Measurements from ENCODE around the gene CELSR1. TPM values are rescaled to one million over a fixed set of nuclear protein-coding genes. Genes with fewer than 3 reads are reported as not detected.
"Not testable (repeated sequence)": the region's sequence is repeated elsewhere in the genome, so short reads cannot be mapped to it uniquely, and the experiment has no call there.

Gene CELSR1
- total and polyA plus RNA-seq, 5 donors, result 5.5 to 7.9 (median 5.7) TPM

DNA sequence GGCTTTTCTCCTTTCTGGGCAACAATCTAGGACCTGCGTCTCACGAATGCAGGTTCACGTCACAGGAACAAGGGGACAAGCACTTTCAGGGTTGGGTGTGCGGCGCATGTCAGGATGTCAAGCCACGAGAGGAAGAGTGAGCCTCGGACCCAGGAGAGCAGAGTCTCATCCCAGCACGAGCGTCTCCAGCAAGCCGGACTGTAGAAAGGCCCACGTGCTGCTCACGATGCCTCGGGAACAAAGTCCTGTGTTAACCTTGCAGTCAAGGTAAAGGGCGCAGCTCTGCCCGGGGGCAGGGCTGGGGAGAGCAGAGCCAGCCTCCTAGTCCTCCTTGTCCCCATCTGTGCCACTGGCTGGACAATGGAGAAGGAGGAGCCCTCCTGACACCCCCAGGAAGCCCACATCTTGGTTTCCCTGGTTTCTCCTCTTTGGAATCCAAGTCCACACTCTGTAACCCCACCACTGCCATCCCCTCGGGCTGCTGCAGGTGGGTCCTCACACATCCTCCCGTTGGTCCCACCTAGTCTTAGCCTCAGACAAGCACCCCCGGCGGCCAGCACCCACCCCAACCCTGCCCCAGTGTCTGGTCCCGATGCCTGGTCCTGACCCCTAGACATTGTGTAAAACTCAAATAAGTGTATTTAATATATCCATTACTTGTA lies 63.4 kb downstream of the CELSR1 start:
- intact Hi-C loops (cut with DNase I), result no loop called here
- Histone ChIP-seq H3K27ac (ENCODE audit: low read length) (no peak overlapping the region), H3K4me1 (ENCODE audit: control insufficient read depth, insufficient read depth, low read length) (no peaks in the 10 kb centered on the region), H3K9me3 (ENCODE audit: control insufficient read depth, low read length) (no peaks in the 10 kb centered on the region), H3K4me3 (ENCODE audit: low read length) (no peak overlapping the region), H3K27me3 (ENCODE audit: control insufficient read depth, insufficient read depth) (no peaks in the 10 kb centered on the region)
- DNase-seq (no peak), ATAC-seq (no peak)
- WGBS, result 87% methylated on average over 20 of the region's 20 CpGs

DNA sequence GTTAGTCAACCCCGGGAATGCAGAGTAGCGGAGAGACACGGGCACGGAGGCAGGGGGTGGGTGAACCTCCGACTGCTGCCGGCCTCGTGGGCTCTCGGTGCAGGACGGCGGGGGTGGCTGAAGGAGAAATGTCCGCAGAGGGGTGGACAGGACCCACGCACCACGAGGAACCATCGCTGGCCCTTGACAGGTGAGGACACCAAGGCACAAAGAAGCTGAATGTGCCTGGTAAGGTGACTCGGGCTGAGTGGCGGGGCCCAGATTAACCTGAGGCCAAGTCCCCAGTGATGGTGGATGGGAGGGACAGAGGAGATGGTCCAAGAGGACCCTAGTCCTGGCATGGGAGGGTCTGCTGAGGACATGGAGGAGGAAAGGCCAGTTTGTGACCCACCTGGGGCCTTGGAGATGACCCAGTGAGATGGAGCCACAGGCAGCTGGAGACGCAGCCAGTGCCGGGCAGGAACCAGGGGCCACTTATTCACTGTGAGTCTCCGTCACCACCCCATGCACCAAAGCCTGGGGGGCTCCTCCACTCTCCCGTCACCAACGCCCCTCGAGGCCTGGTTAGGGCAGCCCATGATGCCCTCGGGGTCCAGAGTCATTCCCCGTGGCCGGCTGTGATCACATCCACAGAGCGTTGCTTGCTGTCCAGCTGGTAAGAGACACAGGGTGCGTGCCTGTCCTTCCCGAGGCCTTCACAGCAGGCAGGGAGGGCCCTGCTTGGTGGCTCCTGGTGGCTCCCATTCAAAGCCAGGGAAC lies 64.2 kb downstream of the CELSR1 start:
- H3K9me3 ChIP-seq (ENCODE audit: control insufficient read depth, low read length), result no peaks in the 10 kb centered on the region
- no peak overlapping the region for H3K4me3 ChIP-seq (ENCODE audit: low read length)
- H3K27ac ChIP-seq (ENCODE audit: low read length), result no peak overlapping the region
- ATAC-seq (no peak), DNase-seq (no peak)
- no peaks in the 10 kb centered on the region for H3K27me3 ChIP-seq (ENCODE audit: control insufficient read depth, insufficient read depth)
- intact Hi-C loops (cut with DNase I), result no loop called here
- H3K4me1 ChIP-seq (ENCODE audit: control insufficient read depth, insufficient read depth, low read length), result no peaks in the 10 kb centered on the region
- 87% methylated on average over 28 of the region's 28 CpGs for WGBS

DNA sequence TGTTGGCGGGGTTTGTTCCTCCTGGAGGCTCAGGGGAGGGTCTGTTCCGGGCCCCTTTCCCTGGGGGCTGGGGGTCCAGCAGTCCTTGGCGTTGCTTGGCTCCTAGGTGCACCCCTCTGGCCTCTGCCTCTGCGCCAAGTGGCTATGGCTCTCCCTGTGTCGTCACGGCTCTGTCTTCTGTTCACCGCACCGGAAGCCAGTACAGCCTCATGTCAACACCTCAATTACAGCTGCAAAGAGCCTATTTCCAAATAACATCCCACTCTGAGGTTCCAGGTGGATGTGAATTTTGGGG lies 64.8 kb downstream of the CELSR1 start:
- WGBS, result 59% methylated on average over 8 of the region's 8 CpGs
- no peak for DNase-seq
- no peak overlapping the region for H3K27ac ChIP-seq (ENCODE audit: low read length)
- H3K4me3 ChIP-seq (ENCODE audit: low read length), result no peak overlapping the region
- intact Hi-C loops (cut with DNase I), result no loop called here
- ATAC-seq, result no peak
- H3K4me1 ChIP-seq (ENCODE audit: control insufficient read depth, insufficient read depth, low read length), result no peaks in the 10 kb centered on the region
- no peaks in the 10 kb centered on the region for H3K9me3 ChIP-seq (ENCODE audit: control insufficient read depth, low read length)
- no peaks in the 10 kb centered on the region for H3K27me3 ChIP-seq (ENCODE audit: control insufficient read depth, insufficient read depth)

DNA sequence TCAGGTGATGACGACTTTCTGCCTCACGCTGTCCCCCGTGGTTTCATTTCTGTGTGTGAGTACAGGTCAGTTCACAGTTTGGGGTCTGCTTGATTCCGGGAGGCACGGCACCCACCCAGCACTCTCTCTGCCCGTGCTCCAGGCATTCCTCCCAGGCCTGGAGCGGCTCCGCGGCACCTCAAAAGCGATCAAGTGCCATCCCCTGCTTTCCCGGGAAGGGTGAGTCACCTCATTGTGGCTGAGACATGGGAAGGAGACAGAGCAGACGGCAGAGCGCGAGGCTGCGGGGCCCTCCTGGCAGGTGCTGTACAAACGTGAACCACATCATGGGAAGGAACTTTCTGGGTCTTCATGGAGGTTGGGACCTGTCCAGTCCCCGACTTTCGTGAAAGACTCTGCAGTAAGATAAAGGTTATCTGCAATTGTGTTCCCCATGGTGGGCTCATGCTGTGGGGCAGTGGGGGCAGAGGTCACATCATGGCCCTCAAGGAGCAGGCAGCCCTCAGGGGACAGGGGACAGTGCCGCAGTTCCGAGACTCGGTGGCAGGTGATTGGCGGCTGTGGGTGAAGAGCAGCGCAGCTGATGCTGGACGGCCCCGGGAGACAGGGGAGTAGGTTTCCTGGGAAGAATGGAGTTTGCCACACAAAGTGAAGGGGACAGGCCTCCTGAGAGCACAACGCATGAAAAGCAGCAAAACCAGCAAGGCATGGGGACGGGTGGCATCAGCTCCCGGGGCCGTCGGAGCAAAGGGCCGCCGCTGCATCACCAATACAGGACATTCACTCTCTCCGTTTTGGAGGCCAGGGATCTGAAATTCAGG lies 65.3 kb downstream of the CELSR1 start:
- H3K4me1 ChIP-seq (ENCODE audit: control insufficient read depth, insufficient read depth, low read length), result no peaks in the 10 kb centered on the region
- H3K4me3 ChIP-seq (ENCODE audit: low read length), result no peak overlapping the region
- WGBS, result 67% methylated on average over 33 of the region's 33 CpGs
- no peaks in the 10 kb centered on the region for H3K9me3 ChIP-seq (ENCODE audit: control insufficient read depth, low read length)
- H3K27me3 ChIP-seq (ENCODE audit: control insufficient read depth, insufficient read depth), result no peaks in the 10 kb centered on the region
- DNase-seq (no peak), ATAC-seq (peak in 1 of 2 donors; percentile 53)
- intact Hi-C loops (cut with DNase I), result no loop called here
- H3K27ac ChIP-seq (ENCODE audit: low read length), result no peak overlapping the region

DNA sequence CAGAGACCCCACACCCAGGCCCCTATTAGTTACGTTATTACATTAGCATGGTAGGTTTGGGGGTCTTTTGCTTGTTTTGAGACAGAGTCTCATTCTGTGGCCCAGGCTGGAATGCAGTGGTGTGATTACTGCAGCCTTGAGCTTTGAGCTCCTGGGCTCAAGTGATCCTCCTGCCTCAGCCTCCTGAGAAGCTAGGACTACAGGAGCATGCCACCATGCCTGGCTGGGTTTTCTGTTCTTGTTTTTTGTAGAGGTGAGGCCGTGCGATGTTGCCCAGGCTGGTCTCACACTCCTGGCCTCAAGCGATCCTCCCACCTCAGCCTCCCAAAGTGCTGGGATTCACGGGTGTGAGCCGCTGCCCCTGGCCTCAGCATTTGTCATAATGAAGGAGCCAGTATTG lies 66.1 kb downstream of the CELSR1 start:
- DNase-seq; H3K27ac ChIP-seq (ENCODE audit: low read length); intact Hi-C loops (cut with DNase I); H3K4me1 ChIP-seq (ENCODE audit: control insufficient read depth, insufficient read depth, low read length); H3K9me3 ChIP-seq (ENCODE audit: control insufficient read depth, low read length); H3K27me3 ChIP-seq (ENCODE audit: control insufficient read depth, insufficient read depth); ATAC-seq; H3K4me3 ChIP-seq (ENCODE audit: low read length): not testable (repeated sequence)
- 88% methylated on average over 6 of the region's 6 CpGs for WGBS

DNA sequence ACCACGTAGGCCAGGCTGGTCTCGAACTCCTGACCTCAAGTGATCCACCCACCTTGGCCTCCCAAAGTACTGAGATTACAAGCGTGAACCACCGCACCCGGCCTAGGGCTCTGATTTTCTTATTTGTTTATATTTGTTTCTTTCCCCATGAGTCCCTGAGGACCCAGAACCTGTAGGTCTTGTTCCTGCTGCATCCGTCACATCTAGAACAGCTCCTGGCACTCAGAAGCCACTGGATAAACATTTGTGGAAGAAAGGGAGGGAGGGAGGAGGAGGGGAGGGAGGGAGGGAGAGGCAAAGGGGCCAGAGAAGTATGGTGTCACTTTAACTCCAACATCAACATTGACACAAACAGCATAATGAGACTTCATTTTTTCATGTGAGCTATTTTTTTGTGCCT lies 67.7 kb downstream of the CELSR1 start:
- WGBS, result 84% methylated on average over 6 of the region's 6 CpGs
- no peak for DNase-seq

DNA sequence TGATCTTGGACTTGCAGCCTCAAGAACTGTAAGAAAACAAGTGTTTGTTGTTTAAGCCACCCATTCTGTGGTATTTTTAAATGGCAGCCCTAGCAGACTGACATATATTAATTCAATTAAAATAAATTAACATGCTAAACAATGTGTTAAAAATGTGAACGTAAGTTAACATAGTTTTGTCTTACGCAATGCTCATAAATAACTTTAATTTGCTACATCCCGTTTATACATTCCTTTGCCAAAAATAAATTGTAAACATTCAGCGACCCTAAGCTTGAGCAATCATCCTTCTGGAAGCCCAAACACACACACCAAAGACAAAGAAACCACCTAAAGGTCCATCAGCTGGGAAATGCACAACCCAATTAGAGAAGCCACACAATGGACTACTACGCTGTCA lies 70.4 kb downstream of the CELSR1 start:
- H3K4me3 ChIP-seq (ENCODE audit: low read length), result no peak overlapping the region
- H3K4me1 ChIP-seq (ENCODE audit: control insufficient read depth, insufficient read depth, low read length), result no peaks in the 10 kb centered on the region
- no peaks in the 10 kb centered on the region for H3K27me3 ChIP-seq (ENCODE audit: control insufficient read depth, insufficient read depth)
- H3K9me3 ChIP-seq (ENCODE audit: control insufficient read depth, low read length), result no peaks in the 10 kb centered on the region
- no peak overlapping the region for H3K27ac ChIP-seq (ENCODE audit: low read length)
- 76% methylated on average over 5 of the region's 5 CpGs for WGBS
- intact Hi-C loops (cut with DNase I), result no loop called here
- no peak for ATAC-seq
- DNase-seq, result no peak

More for the DNA sequence above, 67.7 kb downstream of the CELSR1 start:
- intact Hi-C loops (cut with DNase I), result no loop called here
- Histone ChIP-seq H3K9me3 (ENCODE audit: control insufficient read depth, low read length) (no peaks in the 10 kb centered on the region), H3K4me3 (ENCODE audit: low read length) (no peak overlapping the region), H3K4me1 (ENCODE audit: control insufficient read depth, insufficient read depth, low read length) (no peaks in the 10 kb centered on the region), H3K27ac (ENCODE audit: low read length) (no peak overlapping the region), H3K27me3 (ENCODE audit: control insufficient read depth, insufficient read depth) (no peaks in the 10 kb centered on the region)
- ATAC-seq, result no peak

DNA sequence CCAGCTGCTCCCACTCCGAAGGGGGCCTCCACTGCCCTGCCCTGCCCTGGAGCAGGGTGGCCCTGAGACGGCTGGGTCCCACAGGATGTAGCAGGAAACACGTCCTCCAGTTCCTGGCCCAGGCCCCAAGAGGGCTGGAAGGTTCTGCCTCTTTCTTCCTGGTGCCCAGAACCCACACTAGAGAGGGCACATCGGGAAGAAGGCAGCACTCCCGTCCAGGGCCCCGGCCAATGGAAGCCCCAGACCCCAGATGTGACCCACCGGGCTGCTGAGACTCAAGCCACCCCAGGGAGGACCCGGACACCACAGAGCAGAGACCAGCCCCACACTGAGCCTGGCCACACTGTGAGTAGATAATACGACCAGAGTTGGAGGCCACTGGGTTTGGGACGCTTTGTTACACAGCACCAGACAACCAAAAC lies 71.2 kb downstream of the CELSR1 start:
- DNase-seq (no peak), ATAC-seq (peak in 1 of 2 donors; percentile 8)
- Histone ChIP-seq H3K9me3 (ENCODE audit: control insufficient read depth, low read length) (no peaks in the 10 kb centered on the region), H3K4me3 (ENCODE audit: low read length) (no peak overlapping the region), H3K27me3 (ENCODE audit: control insufficient read depth, insufficient read depth) (no peaks in the 10 kb centered on the region), H3K4me1 (ENCODE audit: control insufficient read depth, insufficient read depth, low read length) (no peaks in the 10 kb centered on the region), H3K27ac (ENCODE audit: low read length) (no peak overlapping the region)
- intact Hi-C loops (cut with DNase I), result no loop called here
- 65% methylated on average over 10 of the region's 10 CpGs for WGBS

DNA sequence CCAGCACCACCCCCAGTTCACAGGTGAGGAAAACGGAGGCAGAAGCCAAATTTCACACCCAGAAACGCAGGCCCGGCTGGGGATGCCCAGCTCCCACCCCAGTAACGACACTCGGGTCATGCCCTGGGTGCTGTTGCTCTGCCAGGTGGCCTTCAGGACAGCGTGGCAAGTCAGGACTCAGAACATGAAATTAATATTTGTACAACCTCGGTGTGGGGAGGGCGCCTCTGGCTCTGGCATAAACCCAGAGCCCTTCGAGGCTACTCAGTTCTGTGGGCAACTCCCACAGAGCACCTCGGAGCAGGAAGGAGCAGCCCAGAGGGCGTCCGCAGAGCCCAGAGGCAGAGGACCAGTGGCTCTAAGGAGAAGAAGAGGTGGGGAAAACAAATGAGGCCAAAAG lies 71.6 kb downstream of the CELSR1 start:
- intact Hi-C loops (cut with DNase I), result no loop called here
- DNase-seq (no peak), ATAC-seq (peak in 1 of 2 donors; percentile 16)
- H3K9me3 ChIP-seq (ENCODE audit: control insufficient read depth, low read length), result no peaks in the 10 kb centered on the region
- H3K4me3 ChIP-seq (ENCODE audit: low read length), result no peak overlapping the region
- no peaks in the 10 kb centered on the region for H3K4me1 ChIP-seq (ENCODE audit: control insufficient read depth, insufficient read depth, low read length)
- H3K27ac ChIP-seq (ENCODE audit: low read length), result no peak overlapping the region
- no peaks in the 10 kb centered on the region for H3K27me3 ChIP-seq (ENCODE audit: control insufficient read depth, insufficient read depth)
- WGBS, result 61% methylated on average over 12 of the region's 12 CpGs

DNA sequence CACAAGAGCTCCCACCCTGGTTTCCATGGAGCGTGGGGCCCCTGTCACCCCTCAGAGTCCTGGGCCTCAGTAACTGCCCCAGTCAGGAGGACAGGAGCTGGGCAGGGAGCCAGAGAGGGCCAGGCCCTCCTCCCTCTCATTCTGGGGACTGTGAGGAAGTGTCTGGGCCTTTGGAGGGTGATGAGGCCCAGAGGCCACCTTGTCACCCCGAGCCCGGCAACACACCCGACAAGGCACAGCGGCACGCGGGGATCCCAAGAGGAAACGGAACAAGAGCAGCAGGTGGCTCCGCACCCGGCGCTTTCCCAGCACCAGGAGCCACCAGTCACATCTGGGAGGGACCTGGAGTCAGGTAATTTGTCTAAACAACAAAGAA lies 72.1 kb downstream of the CELSR1 start:
- intact Hi-C loops (cut with DNase I), result no loop called here
- Histone ChIP-seq H3K4me1 (ENCODE audit: control insufficient read depth, insufficient read depth, low read length) (no peaks in the 10 kb centered on the region), H3K27ac (ENCODE audit: low read length) (no peak overlapping the region), H3K27me3 (ENCODE audit: control insufficient read depth, insufficient read depth) (no peaks in the 10 kb centered on the region), H3K9me3 (ENCODE audit: control insufficient read depth, low read length) (no peaks in the 10 kb centered on the region), H3K4me3 (ENCODE audit: low read length) (no peak overlapping the region)
- 50% methylated on average over 11 of the region's 11 CpGs for WGBS
- DNase-seq (no peak), ATAC-seq (peak; percentile 24 to 40)

DNA sequence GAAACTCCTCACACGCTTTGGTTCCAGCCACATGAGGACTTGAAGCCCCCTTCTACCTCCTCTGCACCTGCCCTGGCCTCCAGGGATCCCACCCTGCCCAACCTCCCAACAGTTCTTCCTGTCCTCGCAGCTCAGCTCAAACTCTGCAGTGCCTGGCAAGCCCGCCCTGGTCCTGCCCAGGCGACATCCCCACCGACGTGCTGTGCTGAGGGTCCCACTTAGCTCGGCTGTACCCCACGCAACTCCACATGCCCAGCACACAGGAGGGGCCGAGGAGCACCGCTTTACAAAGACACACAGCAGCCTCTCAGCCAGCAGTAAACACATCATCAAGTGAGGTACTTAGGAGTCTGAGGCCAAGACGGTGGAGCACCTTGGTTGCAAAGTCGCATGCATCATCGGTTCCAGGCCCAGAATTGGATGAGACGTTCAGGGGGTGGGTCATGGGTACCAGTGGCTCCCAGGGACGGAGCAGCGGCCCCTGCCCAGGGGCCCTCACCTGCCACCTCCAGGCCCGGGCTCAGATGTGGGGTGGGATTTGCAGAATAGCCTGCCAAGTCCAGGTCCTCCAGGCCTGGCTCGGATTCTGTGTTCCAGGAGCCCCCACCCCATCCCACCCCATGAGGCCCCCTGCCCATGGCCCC lies 72.6 kb downstream of the CELSR1 start:
- WGBS, result 72% methylated on average over 18 of the region's 18 CpGs
- Histone ChIP-seq H3K27ac (ENCODE audit: low read length) (no peak overlapping the region), H3K27me3 (ENCODE audit: control insufficient read depth, insufficient read depth) (no peaks in the 10 kb centered on the region), H3K9me3 (ENCODE audit: control insufficient read depth, low read length) (no peaks in the 10 kb centered on the region), H3K4me1 (ENCODE audit: control insufficient read depth, insufficient read depth, low read length) (no peaks in the 10 kb centered on the region), H3K4me3 (ENCODE audit: low read length) (no peak overlapping the region)
- intact Hi-C loops (cut with DNase I), result no loop called here
- ATAC-seq (peak; percentile 23 to 25), DNase-seq (no peak)

Data from right cardiac atrium (tissue), 5 donors.